Measurements from ENCODE around the gene TOE1.

DNA sequence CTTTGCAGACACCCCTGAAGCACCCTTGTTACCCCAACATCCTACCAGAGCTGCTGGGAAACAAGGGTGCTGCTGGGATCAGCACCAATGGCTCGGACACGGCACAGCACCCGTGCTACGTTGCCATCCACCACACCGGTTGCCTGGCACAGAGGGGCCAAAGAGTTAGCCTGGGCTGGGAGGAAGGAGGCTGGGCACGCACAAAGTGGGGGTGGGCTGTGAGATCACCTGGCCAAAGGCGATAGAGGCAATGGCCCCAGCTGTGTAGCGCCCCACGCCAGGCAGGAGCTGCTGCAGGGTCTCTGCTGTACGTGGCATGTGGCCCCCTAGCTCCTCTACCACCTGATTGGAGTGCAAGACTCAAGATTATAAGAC is 7.6 kb upstream of the TOE1 start:
- TF ChIP-seq, protein P1, sequence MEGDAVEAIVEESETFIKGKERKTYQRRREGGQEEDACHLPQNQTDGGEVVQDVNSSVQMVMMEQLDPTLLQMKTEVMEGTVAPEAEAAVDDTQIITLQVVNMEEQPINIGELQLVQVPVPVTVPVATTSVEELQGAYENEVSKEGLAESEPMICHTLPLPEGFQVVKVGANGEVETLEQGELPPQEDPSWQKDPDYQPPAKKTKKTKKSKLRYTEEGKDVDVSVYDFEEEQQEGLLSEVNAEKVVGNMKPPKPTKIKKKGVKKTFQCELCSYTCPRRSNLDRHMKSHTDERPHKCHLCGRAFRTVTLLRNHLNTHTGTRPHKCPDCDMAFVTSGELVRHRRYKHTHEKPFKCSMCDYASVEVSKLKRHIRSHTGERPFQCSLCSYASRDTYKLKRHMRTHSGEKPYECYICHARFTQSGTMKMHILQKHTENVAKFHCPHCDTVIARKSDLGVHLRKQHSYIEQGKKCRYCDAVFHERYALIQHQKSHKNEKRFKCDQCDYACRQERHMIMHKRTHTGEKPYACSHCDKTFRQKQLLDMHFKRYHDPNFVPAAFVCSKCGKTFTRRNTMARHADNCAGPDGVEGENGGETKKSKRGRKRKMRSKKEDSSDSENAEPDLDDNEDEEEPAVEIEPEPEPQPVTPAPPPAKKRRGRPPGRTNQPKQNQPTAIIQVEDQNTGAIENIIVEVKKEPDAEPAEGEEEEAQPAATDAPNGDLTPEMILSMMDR (IDR thresholded peaks at IDR 0.05), result no peak
- no peak for TF ChIP-seq POLR2AphosphoS5 (IDR thresholded peaks at IDR 0.05)
